ENCODE measurements around the gene KIAA1328.

Gene KIAA1328

GRCh38 chr18:37222999-37223378 lies 394.1 kb downstream of the KIAA1328 start:
- no peak for DNase-seq (ENCODE audit: extremely low spot score)
- POLR2A ChIA-PET, result no interaction called here
- CTCF ChIA-PET, result interaction anchor here (1.1 to 2.3 kb wide), 2 partner anchors 9 to 26 kb away, joined by 4 to 6 read pairs; no protein-coding TSS in a partner anchor
- no peak for TF ChIP-seq CTCF (IDR thresholded peaks at IDR 0.05; ENCODE audit: control extremely low read depth, extremely low read depth, low read depth, missing control alignments)

GRCh38 chr18:37225279-37225678 lies 396.4 kb downstream of the KIAA1328 start:
- TF ChIP-seq CTCF (IDR thresholded peaks at IDR 0.05; ENCODE audit: control extremely low read depth, extremely low read depth, low read depth, missing control alignments), result no peak
- no peak for DNase-seq (ENCODE audit: extremely low spot score)
- ChIA-PET CTCF (interaction anchor here (1.2 to 2.3 kb wide), 3 partner anchors 15 to 24 kb away, joined by 4 to 6 read pairs (median 4); no protein-coding TSS in a partner anchor), POLR2A (no interaction called here)

- CTCF ChIA-PET, result interaction anchor here (1.3 kb wide), 1 partner anchor 7 kb away, joined by 4 read pairs; no protein-coding TSS in a partner anchor
- DNase-seq (ENCODE audit: extremely low spot score), result no peak
- no peak for TF ChIP-seq CTCF (IDR thresholded peaks at IDR 0.05; ENCODE audit: control extremely low read depth, extremely low read depth, low read depth, missing control alignments)
- POLR2A ChIA-PET, result no interaction called here
These were observed 401.8 kb downstream of the KIAA1328 start for GRCh38 chr18:37230768-37231167.

DNA sequence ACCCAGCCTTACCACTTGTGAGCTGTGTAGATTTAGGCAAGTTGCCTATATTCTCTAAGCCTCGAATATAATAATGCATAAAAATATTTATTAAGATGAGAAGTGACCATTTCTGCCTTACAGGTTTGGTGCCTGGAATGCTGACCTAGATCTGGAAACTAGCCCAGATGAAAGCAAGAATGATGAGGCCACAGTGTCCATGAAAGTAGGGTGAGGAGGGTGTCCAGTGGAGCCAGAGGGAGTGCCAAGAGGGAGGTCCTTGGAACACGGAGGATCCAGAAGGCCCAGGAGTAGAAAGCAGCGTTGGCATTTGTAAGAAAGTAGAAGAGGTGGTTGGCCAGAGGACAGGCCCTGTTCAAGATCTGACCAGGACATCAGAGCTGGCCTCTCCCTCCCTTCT lies 402.3 kb downstream of the KIAA1328 start:
- ChIA-PET POLR2A (no interaction called here), CTCF (interaction anchor here (1.0 to 1.3 kb wide), 2 partner anchors 8 to 9 kb away, joined by 3 to 4 read pairs; no protein-coding TSS in a partner anchor)
- TF ChIP-seq CTCF (IDR thresholded peaks at IDR 0.05; ENCODE audit: control extremely low read depth, extremely low read depth, low read depth, missing control alignments), result no peak
- DNase-seq (ENCODE audit: extremely low spot score), result no peak

- TF ChIP-seq CTCF (IDR thresholded peaks at IDR 0.05; ENCODE audit: control extremely low read depth, extremely low read depth, low read depth, missing control alignments), result no peak
- ChIA-PET POLR2A (no interaction called here), CTCF (no interaction called here)
- no peak for DNase-seq (ENCODE audit: extremely low spot score)
These were observed 406.7 kb downstream of the KIAA1328 start for GRCh38 chr18:37235583-37235982.

- ChIA-PET POLR2A (no interaction called here), CTCF (interaction anchor here (1.3 to 1.6 kb wide), 2 partner anchors 17 to 30 kb away, joined by 3 to 4 read pairs; no protein-coding TSS in a partner anchor)
- DNase-seq (ENCODE audit: extremely low spot score), result no peak
- TF ChIP-seq CTCF (IDR thresholded peaks at IDR 0.05; ENCODE audit: control extremely low read depth, extremely low read depth, low read depth, missing control alignments), result no peak
These were observed 409.6 kb downstream of the KIAA1328 start for GRCh38 chr18:37238282-37239108.

Measured in GM10248 (cell line).